HepG2 (cell line): ENCODE measurements around the gene RILPL1. TPM values are rescaled to one million over a fixed set of nuclear protein-coding genes. Genes with fewer than 3 reads are reported as not detected.

ENCODE experiments used
- GATAD2A ChIP-seq: IDR thresholded peaks from 2 replicates; pipeline ENCODE4 v1.6.1; 2016
- HNF4A ChIP-seq: sonication (generic); formaldehyde crosslinking; IDR thresholded peaks from 2 replicates; pipeline ENCODE4 v1.4.0; 2020; ENCODE audit warnings: missing genetic modification reagents
- ISX ChIP-seq: sonication (generic); formaldehyde crosslinking; conservative IDR thresholded peaks from 2 replicates; pipeline ENCODE4 v1.5.0; 2020; ENCODE audit warnings: missing genetic modification reagents
- KDM2A ChIP-seq: sonication (generic); formaldehyde crosslinking; IDR thresholded peaks from 2 replicates; pipeline ENCODE4 v1.4.0; 2020; ENCODE audit warnings: low read depth, missing genetic modification reagents, borderline replicate concordance
- KDM5B ChIP-seq: sonication (generic); formaldehyde crosslinking; IDR thresholded peaks from 2 replicates; pipeline ENCODE4 v1.4.0; 2020; ENCODE audit warnings: missing genetic modification reagents, mild to moderate bottlenecking, borderline replicate concordance
- MYNN ChIP-seq: sonication (generic); formaldehyde crosslinking; IDR thresholded peaks from 2 replicates; pipeline ENCODE4 v1.4.0; 2020; ENCODE audit warnings: mild to moderate bottlenecking, low read depth, missing genetic modification reagents
- NFKB2 ChIP-seq: sonication (generic); formaldehyde crosslinking; IDR thresholded peaks from 2 replicates; pipeline ENCODE4 v1.4.0; 2020; ENCODE audit warnings: missing genetic modification reagents, borderline replicate concordance
- POLR2G ChIP-seq: fragments of 200-400 bp; formaldehyde crosslinking; IDR thresholded peaks from 2 replicates; pipeline ENCODE4 v1.6.1; 2018; ENCODE audit warnings: mild to moderate bottlenecking, low read depth, low read length, moderate library complexity
- SAFB2 ChIP-seq: sonication (generic); formaldehyde crosslinking; IDR thresholded peaks from 2 replicates; pipeline ENCODE4 v1.5.1; 2020; ENCODE audit warnings: missing genetic modification reagents, low read depth, mild to moderate bottlenecking, borderline replicate concordance
- SMAD1 ChIP-seq: sonication (generic); formaldehyde crosslinking; IDR thresholded peaks from 2 replicates; pipeline ENCODE4 v1.4.0; 2020; ENCODE audit warnings: missing genetic modification reagents, low read depth, mild to moderate bottlenecking, borderline replicate concordance
- TAF1 ChIP-seq: sonication (generic); formaldehyde crosslinking; IDR thresholded peaks from 2 replicates; pipeline ENCODE4 v1.4.0; 2020; ENCODE audit warnings: missing genetic modification reagents
- TBX3 ChIP-seq: fragments of 450-650 bp; IDR thresholded peaks from 2 replicates; pipeline ENCODE4 v1.6.1; 2017; ENCODE audit warnings: antibody characterized with exemption, mild to moderate bottlenecking, inconsistent platforms, borderline replicate concordance
- THAP9 ChIP-seq: sonication (generic); formaldehyde crosslinking; IDR thresholded peaks from 2 replicates; pipeline ENCODE4; 2020; ENCODE audit warnings: missing genetic modification reagents, mild to moderate bottlenecking, borderline replicate concordance
- ZNF660 ChIP-seq: sonication (generic); formaldehyde crosslinking; IDR thresholded peaks from 2 replicates; pipeline ENCODE4 v1.5.1; 2020; ENCODE audit warnings: mild to moderate bottlenecking, low read depth, missing genetic modification reagents, borderline replicate concordance
- ZNF687 ChIP-seq: sonication (generic); formaldehyde crosslinking; IDR thresholded peaks from 2 replicates; pipeline ENCODE4 v1.5.1; 2020; ENCODE audit warnings: mild to moderate bottlenecking, missing genetic modification reagents, moderate library complexity
- ZNF709 ChIP-seq: sonication (generic); formaldehyde crosslinking; IDR thresholded peaks from 2 replicates; pipeline ENCODE4 v1.5.0; 2020; ENCODE audit warnings: mild to moderate bottlenecking, missing genetic modification reagents
- polyA plus RNA-seq, 8 experiments: library from polyadenylated mRNA; depleted of rRNA in 3 of 8; stranded (reverse) in 7 of 8; unstranded in 1 of 8; fragments of >200 nt; fragmentation: Illumina TruSeq in 4 of 8; extraction: Trizol in 4 of 8; gene quantifications; 2 replicates each; pipeline versions ENCODE4 v1.2.1 to v1.2.3, GENCODE V29; 2011 to 2016; ENCODE audit warnings: low read depth in 4 of 8, missing spikeins in 1 of 8, mixed read lengths in 1 of 8; ENCODE audit not compliant: insufficient read depth in 1 of 8
- total RNA-seq, 5 experiments: library from RNA; depleted of rRNA; stranded (reverse); fragments of >200 nt; fragmentation: Illumina TruSeq; extraction: Trizol; gene quantifications; 2 replicates each; pipeline ENCODE4 v1.2.3, GENCODE V29; 2016; ENCODE audit warnings: low read depth in 1 of 5

The RILPL1 gene
- total and polyA plus RNA-seq, 2 of the 13 experiments (the other 11 are each of a cell fraction or from before 2014, with no cell fraction given) = 5.8 to 28.4 TPM

- TF ChIP-seq THAP9 (CRISPR knock-in tag) (peak; percentile 79; the same call in 1 of the 2 replicates), POLR2G (peak; percentile 58; the same call in 1 of the 2 replicates), HNF4A (CRISPR knock-in tag) (peak; percentile 28; the same call in 1 of the 2 replicates), ZNF660 (CRISPR knock-in tag) (no peak), GATAD2A (peak; percentile 3; the same call in 1 of the 2 replicates), KDM5B (peak; percentile 56), ZNF709 (CRISPR knock-in tag) (peak; percentile 75; the same call in 1 of the 2 replicates), SMAD1 (CRISPR knock-in tag) (0 out of 2 replicates have a peak, but pooled peaks have one; percentile 36), ISX (CRISPR knock-in tag) (no peak), KDM2A (peak; percentile 65; the same call in 1 of the 2 replicates), TBX3 (0 out of 2 replicates have a peak, but pooled peaks have one; percentile 13), TAF1 (CRISPR knock-in tag) (peak; percentile 60; the same call in 1 of the 2 replicates), ZNF687 (CRISPR knock-in tag) (peak; percentile 89), MYNN (CRISPR knock-in tag) (0 out of 2 replicates have a peak, but pooled peaks have one; percentile 50), NFKB2 (CRISPR knock-in tag) (peak; percentile 37; the same call in 1 of the 2 replicates), SAFB2 (CRISPR knock-in tag) (peak; percentile 42; the same call in 1 of the 2 replicates)
Measured at GRCh38 chr12:123436017-123436964, 97.2 kb downstream of the RILPL1 start, which contains the start of gene RILPL2 (continued).
